Psoas muscle (tissue), 8 donors: ENCODE measurements around the gene CAD. TPM values are rescaled to one million over a fixed set of nuclear protein-coding genes. Genes with fewer than 3 reads are reported as not detected.
"Not testable (repeated sequence)": the region's sequence is repeated elsewhere in the genome, so short reads cannot be mapped to it uniquely, and the experiment has no call there.

Experiments
- ATAC-seq, 4 donors: fragments of 200-7000 bp; cut with Tn5 transposase; one replicate each; pipeline ENCODE4 v1.9.1; 2020; ENCODE audit warnings: moderate library complexity in 3 of 4, mild to moderate bottlenecking in 2 of 4
- DNase-seq, 2 donors: peaks; one replicate each; pipeline ENCODE4 v3.0.0-alpha.2; 2020
- H3K27ac ChIP-seq: fragments of 200-600 bp; one replicate; pipeline ENCODE4 v1.8.0; 2022
- H3K27me3 ChIP-seq, 3 donors: fragments of 200-600 bp in 1 of 3; one replicate each; pipeline versions ENCODE4 v1.6.1 to v1.8.0; 2013 to 2022; ENCODE audit warnings: low read length in 2 of 3, mild to moderate bottlenecking in 2 of 3, moderate library complexity in 1 of 3; ENCODE audit not compliant: insufficient read depth in 3 of 3
- H3K36me3 ChIP-seq, 2 donors: fragments of 200-600 bp in 1 of 2; one replicate each; pipeline versions ENCODE4 v1.6.1 to v1.8.0; 2013 to 2022; ENCODE audit warnings: low read depth in 1 of 2, mild to moderate bottlenecking in 1 of 2, moderate library complexity in 1 of 2; ENCODE audit not compliant: insufficient read depth in 1 of 2
- H3K4me1 ChIP-seq: fragments of 200-600 bp; one replicate; pipeline ENCODE4 v1.8.0; 2022
- H3K4me3 ChIP-seq: fragments of 200-600 bp; one replicate; pipeline ENCODE4 v1.8.0; 2022; ENCODE audit warnings: mild to moderate bottlenecking
- H3K9me3 ChIP-seq: fragments of 200-600 bp; one replicate; pipeline ENCODE4 v1.8.0; 2022
- WGBS, 3 donors: extraction: QIAGEN DNeasy Blood & Tissue Kit; methylation state at CpG; one replicate each; pipeline versions ENCODE4 v1.1.6 to v1.1.7; 2013; 5-methylcytosine and 5-hydroxymethylcytosine counted together
- intact Hi-C, 2 donors: fragments of 100-400 bp; cut with DNase I; formaldehyde crosslinking; loops; one replicate each; pipeline versions ENCODE4 v1.11.0 to v1.14.2; 2022
- polyA plus RNA-seq, 3 donors: library from polyadenylated mRNA; stranded (reverse); fragments of 200-250 nt; gene quantifications; one replicate each; pipeline ENCODE4 v1.2.3, GENCODE V29; 2013
- total RNA-seq, 4 donors: library from RNA; stranded (reverse); fragmentation: NEBNext Ultra II Directional in 2 of 4; extraction: Animal tissue kit (Norgen Biotek cat#: 25700) in 2 of 4; gene quantifications; one replicate each; pipeline versions ENCODE4 v1.2.1 to v1.2.4, GENCODE V29; 2021 to 2023
- TF ChIP-seq, protein P1 (sequence below): fragments of 200-600 bp; IDR thresholded peaks from one replicate; pipeline ENCODE4 v1.8.0; 2022; ENCODE audit warnings: antibody characterized with exemption
- donor health status: healthy with polysubstance abuse.
- donor health status: DM: no; HTN: no; CAD: no; lungs with moderate emphysema.
- donor health status: Bipolar disorder and iron deficiency.
- donor health status: healthy.
- donor health status: DM: yes; HTN: yes; CAD: no.
- donor health status: DM: no; HTN: no; CAD: no.
- donor health status: DM: no; HTN: no; CAD: no.
- donor health status: DM: yes; HTN: yes; CAD: no.

CAD gene
- total and polyA plus RNA-seq, 7 donors = 5.9 to 13.6 (median 8.2) TPM

DNA sequence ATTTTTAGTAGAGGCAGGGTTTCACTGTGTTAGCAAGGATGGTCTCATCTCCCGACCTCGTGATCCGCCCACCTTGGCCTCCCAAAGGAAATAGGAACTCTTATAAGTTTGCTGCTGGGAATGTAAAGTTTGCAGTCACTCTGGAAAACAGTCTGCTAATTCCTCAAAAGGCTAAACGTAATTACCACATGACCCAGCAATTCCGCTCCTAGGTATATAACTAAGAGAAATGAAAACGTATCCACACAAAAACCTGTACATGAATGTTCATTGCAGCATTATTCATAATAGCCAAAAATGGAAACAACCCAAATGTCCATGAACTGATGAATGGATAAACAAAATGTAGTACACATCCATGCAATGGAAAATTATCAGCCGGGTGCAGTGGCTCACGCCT lies 27.2 kb upstream of the CAD start:
- TF ChIP-seq, protein P1, sequence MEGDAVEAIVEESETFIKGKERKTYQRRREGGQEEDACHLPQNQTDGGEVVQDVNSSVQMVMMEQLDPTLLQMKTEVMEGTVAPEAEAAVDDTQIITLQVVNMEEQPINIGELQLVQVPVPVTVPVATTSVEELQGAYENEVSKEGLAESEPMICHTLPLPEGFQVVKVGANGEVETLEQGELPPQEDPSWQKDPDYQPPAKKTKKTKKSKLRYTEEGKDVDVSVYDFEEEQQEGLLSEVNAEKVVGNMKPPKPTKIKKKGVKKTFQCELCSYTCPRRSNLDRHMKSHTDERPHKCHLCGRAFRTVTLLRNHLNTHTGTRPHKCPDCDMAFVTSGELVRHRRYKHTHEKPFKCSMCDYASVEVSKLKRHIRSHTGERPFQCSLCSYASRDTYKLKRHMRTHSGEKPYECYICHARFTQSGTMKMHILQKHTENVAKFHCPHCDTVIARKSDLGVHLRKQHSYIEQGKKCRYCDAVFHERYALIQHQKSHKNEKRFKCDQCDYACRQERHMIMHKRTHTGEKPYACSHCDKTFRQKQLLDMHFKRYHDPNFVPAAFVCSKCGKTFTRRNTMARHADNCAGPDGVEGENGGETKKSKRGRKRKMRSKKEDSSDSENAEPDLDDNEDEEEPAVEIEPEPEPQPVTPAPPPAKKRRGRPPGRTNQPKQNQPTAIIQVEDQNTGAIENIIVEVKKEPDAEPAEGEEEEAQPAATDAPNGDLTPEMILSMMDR = no peak
- ATAC-seq = no peak
- no peak for DNase-seq
- 86 to 90% (median 88%) methylated on average over 8 of the region's 8 CpGs for WGBS, 3 donors
- no peak overlapping the region for H3K27ac ChIP-seq
- H3K4me1 ChIP-seq = peaks cover 21% of the 10 kb centered on the region
- H3K27me3 ChIP-seq = no peaks in the 10 kb centered on the region
- H3K4me3 ChIP-seq = no peak overlapping the region
- no peaks in the 10 kb centered on the region for H3K36me3 ChIP-seq
- intact Hi-C loops = loop anchor here in 1 of 2 donors (5.0 kb wide), 1 partner anchor 93 kb away; no protein-coding TSS in a partner anchor
- H3K9me3 ChIP-seq = no peaks in the 10 kb centered on the region

DNA sequence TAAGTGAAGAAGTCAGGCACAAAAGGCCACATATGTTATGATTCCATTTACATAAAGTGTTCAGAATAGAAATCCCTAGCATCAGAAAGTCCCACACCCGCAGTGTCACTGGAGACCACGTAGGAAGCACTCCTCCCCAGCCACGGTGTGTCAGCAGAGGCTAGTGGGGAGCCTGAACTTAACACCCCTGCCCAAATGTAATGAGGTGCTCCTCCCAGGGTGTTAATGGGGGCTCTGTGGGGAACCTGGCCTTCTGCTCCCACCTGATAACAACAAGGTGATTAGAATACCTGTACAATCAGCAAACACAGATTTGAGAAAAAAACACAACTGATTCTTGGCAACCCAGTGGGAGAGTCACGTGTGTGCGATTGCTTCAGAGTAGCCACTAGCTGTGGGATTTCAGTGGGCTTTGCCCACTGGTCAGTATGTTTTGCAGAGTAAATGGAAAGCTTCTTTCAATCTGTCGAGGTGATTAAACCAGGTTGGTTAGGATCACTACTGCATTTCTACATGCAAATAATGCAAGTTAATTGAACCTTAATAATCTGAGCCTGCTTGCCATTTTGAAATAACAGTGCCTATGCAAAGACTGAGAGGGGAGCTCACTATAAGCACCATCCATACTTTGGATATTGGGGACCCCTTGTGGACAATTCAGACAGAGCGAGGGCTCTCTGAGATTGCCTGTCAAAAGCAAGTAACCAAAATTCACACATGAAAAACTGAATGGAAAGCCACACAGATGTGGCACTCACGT lies 25.9 kb upstream of the CAD start:
- H3K9me3 ChIP-seq = no peaks in the 10 kb centered on the region
- no peaks in the 10 kb centered on the region for H3K27me3 ChIP-seq
- H3K4me3 ChIP-seq = no peak overlapping the region
- no peak overlapping the region for H3K27ac ChIP-seq
- intact Hi-C loops = loop anchor here (1.0 to 5.0 kb wide), 2 partner anchors 93 to 94 kb away; no protein-coding TSS in a partner anchor
- H3K4me1 ChIP-seq = peaks cover 11% of the 10 kb centered on the region
- TF ChIP-seq, protein P1 = peak; percentile 64
- DNase-seq = no peak
- H3K36me3 ChIP-seq = no peaks in the 10 kb centered on the region
- ATAC-seq = peak; percentile 70 to 83 (median 74)
- 39 to 41% (median 40%) methylated on average over 8 of the region's 8 CpGs for WGBS, 3 donors

DNA sequence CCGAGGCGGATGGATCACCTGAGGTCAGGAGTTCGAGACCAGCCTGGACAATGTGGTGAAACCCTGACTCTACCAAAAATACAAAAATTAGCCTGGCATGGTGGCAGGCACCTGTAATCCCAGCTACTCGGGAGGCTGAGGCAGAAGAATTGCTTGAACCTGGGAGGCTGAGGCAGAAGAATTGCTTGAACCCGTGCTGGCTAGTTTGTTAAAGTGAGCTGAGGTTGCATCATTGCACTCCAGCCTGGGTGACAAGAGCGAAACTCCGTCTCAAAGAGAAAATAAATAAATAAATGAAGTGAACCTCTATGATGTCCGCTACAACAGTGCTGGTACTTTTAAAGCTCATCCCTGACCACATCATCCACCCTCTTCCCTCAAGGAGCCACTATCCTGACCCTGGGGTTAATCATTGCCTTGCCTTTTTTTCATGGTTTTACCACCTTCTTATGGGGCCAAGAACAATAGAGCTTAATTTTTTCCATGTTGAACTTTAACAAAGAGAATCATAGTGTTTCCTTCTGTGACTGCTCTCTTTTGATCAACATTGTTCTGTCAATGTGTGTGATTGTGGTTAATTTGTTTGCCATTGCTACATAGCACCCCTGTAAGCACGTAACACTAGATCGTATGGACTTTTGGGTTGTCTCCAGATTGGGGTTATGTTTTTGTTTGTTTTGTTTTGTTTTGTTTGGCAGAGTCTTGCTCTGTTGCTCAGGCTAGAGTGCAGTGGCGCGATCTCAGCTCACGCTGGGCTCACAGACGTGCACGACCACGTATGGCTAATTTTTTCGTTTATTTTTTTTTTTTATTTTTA lies 22.4 kb upstream of the CAD start:
- DNase-seq (no peak), ATAC-seq (no peak)
- Histone ChIP-seq H3K27me3 (no peaks in the 10 kb centered on the region), H3K4me3 (no peak overlapping the region), H3K27ac (no peak overlapping the region), H3K9me3 (no peaks in the 10 kb centered on the region), H3K36me3 (peaks cover 3 to 6% of the 10 kb centered on the region in 2 donors), H3K4me1 (no peaks in the 10 kb centered on the region)
- intact Hi-C loops = loop anchor here in 1 of 2 donors (5.0 kb wide), 1 partner anchor 97 kb away; no protein-coding TSS in a partner anchor
- 74 to 80% (median 76%) methylated on average over 17 of the region's 17 CpGs for WGBS, 3 donors
- TF ChIP-seq, protein P1 = no peak

DNA sequence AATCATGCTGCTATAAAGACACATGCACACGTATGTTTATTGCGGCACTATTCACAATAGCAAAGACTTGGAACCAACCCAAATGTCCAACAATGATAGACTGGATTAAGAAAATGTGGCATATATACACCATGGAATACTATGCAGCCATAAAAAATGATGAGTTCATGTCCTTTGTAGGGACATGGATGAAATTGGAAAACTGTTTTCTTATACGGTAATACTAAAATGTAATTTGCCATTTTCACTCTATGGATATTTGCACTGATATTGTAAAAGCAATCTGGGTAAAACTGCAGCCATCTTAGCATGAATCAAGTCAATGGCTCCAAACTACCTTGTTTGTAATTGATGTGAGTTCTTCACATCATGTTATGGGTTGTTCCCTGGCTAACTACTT lies 21.4 kb upstream of the CAD start:
- WGBS, 3 donors = 63 to 81% (median 75%) methylated on average over 3 of the region's 3 CpGs

DNA sequence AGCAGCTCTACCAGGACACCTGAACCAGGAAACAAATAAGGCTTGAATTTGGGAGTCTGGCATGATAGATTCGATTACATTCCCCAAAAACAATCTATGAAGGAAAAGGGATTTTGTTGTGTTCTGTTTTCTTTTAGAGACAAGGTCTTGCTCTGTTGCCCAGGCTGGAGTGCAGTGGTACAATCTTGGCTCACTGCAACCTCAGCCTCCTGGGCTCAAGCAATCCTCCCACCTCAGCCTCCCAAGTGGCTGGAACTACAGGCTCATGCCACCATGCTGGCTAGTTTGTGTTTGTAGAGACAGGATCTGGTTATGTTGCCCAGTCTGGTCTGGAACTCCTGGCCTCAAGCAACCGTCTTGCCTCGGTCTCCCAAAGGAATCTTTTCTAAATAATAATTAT lies 19.1 kb upstream of the CAD start:
- 86 to 92% (median 91%) methylated on average over 3 of the region's 3 CpGs for WGBS, 3 donors

More for the DNA sequence above, 21.4 kb upstream of the CAD start:
- intact Hi-C loops, H3K27me3 ChIP-seq, H3K9me3 ChIP-seq, ATAC-seq, H3K4me3 ChIP-seq, H3K27ac ChIP-seq, DNase-seq, H3K4me1 ChIP-seq: not testable (repeated sequence)
- peaks cover 3 to 17% of the 10 kb centered on the region in 2 donors for H3K36me3 ChIP-seq

More for the DNA sequence above, 19.1 kb upstream of the CAD start:
- H3K4me1 ChIP-seq, H3K4me3 ChIP-seq, H3K27ac ChIP-seq, H3K9me3 ChIP-seq, H3K27me3 ChIP-seq, intact Hi-C loops, DNase-seq, ATAC-seq: not testable (repeated sequence)
- H3K36me3 ChIP-seq = peaks cover 9 to 38% of the 10 kb centered on the region in 2 donors
